Mucosa of rectum (tissue), 2 donors: ENCODE measurements around the gene SERPING1.

Experiments used
- H3K27ac ChIP-seq, 2 donors: one replicate each; pipeline ENCODE4 v1.7.0; 2013; ENCODE audit warnings: inconsistent platforms in 2 of 2, low read depth in 2 of 2, low read length in 2 of 2
- H3K27me3 ChIP-seq, 2 donors: one replicate each; pipeline ENCODE4 v1.7.0; 2013; ENCODE audit warnings: low read length in 2 of 2; ENCODE audit not compliant: control insufficient read depth in 2 of 2, insufficient read depth in 2 of 2
- H3K36me3 ChIP-seq, 2 donors: one replicate each; pipeline ENCODE4 v1.7.0; 2013; ENCODE audit warnings: low read length in 2 of 2; ENCODE audit not compliant: control insufficient read depth in 2 of 2, insufficient read depth in 2 of 2
- H3K4me1 ChIP-seq, 2 donors: one replicate each; pipeline ENCODE4 v1.7.0; 2013; ENCODE audit warnings: low read length in 2 of 2, mild to moderate bottlenecking in 1 of 2; ENCODE audit not compliant: control insufficient read depth in 2 of 2, insufficient read depth in 2 of 2
- H3K4me3 ChIP-seq, 2 donors: one replicate each; pipeline ENCODE4 v1.7.0; 2013; ENCODE audit warnings: low read length in 2 of 2
- H3K9ac ChIP-seq, 2 donors: one replicate each; pipeline ENCODE4 v1.7.0; 2013; ENCODE audit warnings: low read length in 2 of 2, low read depth in 1 of 2, mild to moderate bottlenecking in 1 of 2
- H3K9me3 ChIP-seq, 2 donors: one replicate each; pipeline ENCODE4 v1.7.0; 2013; ENCODE audit warnings: low read length in 2 of 2; ENCODE audit not compliant: control insufficient read depth in 2 of 2
- donor health status: healthy.
- donor health status: Normal muscosa, but diverticular disease.

Gene SERPING1

GRCh38 chr11:57663975-57664374, 66.5 kb downstream of the SERPING1 start:
- Histone ChIP-seq H3K4me3 (no peak overlapping the region), H3K27ac (no peak overlapping the region), H3K27me3 (no peaks in the 10 kb centered on the region), H3K36me3 (peaks cover 25 to 30% of the 10 kb centered on the region in 2 donors), H3K4me1 (peaks cover 6 to 7% of the 10 kb centered on the region in 2 donors), H3K9me3 (no peaks in the 10 kb centered on the region), H3K9ac (no peak overlapping the region)
